ENCODE data around the gene FRMD4A.
"Not testable (repeated sequence)": the region's sequence is repeated elsewhere in the genome, so short reads cannot be mapped to it uniquely, and the experiment has no call there.

Gene FRMD4A

GRCh38 chr10:13840036-13840435, 490.7 kb downstream of the FRMD4A start:
- Histone ChIP-seq H3K36me3 (ENCODE audit: control insufficient read depth, insufficient read depth, low read length) (no peaks in the 10 kb centered on the region), H3K27me3 (ENCODE audit: control insufficient read depth, insufficient read depth, low read length, poor library complexity, severe bottlenecking) (no peaks in the 10 kb centered on the region), H3K9me3 (ENCODE audit: control insufficient read depth, low read length) (peaks cover 3% of the 10 kb centered on the region), H3K4me1 (ENCODE audit: control insufficient read depth, insufficient read depth, low read length) (peaks cover 7% of the 10 kb centered on the region), H3K4me3 (ENCODE audit: insufficient read depth, low read depth, low read length) (no peak overlapping the region), H3K27ac (ENCODE audit: insufficient read depth, low read depth, low read length, poor library complexity, severe bottlenecking) (no peak overlapping the region)
- WGBS, 2 experiments, result 86 to 97% methylated on average over 3 of the region's 3 CpGs

- 77 to 80% methylated on average over 9 of the region's 9 CpGs for WGBS, 2 experiments
- Histone ChIP-seq H3K27ac (ENCODE audit: insufficient read depth, low read depth, low read length, poor library complexity, severe bottlenecking) (no peak overlapping the region), H3K9me3 (ENCODE audit: control insufficient read depth, low read length) (peaks cover 3% of the 10 kb centered on the region), H3K4me3 (ENCODE audit: insufficient read depth, low read depth, low read length) (no peak overlapping the region), H3K27me3 (ENCODE audit: control insufficient read depth, insufficient read depth, low read length, poor library complexity, severe bottlenecking) (no peaks in the 10 kb centered on the region), H3K36me3 (ENCODE audit: control insufficient read depth, insufficient read depth, low read length) (no peaks in the 10 kb centered on the region), H3K4me1 (ENCODE audit: control insufficient read depth, insufficient read depth, low read length) (peaks cover 10% of the 10 kb centered on the region)
These were observed 491.2 kb downstream of the FRMD4A start for GRCh38 chr10:13839430-13839990.

GRCh38 chr10:13839030-13839429, 491.7 kb downstream of the FRMD4A start:
- Histone ChIP-seq H3K4me1 (ENCODE audit: control insufficient read depth, insufficient read depth, low read length) (peaks cover 15% of the 10 kb centered on the region), H3K27ac (ENCODE audit: insufficient read depth, low read depth, low read length, poor library complexity, severe bottlenecking) (no peak overlapping the region), H3K9me3 (ENCODE audit: control insufficient read depth, low read length) (peaks cover 3% of the 10 kb centered on the region), H3K4me3 (ENCODE audit: insufficient read depth, low read depth, low read length) (no peak overlapping the region), H3K36me3 (ENCODE audit: control insufficient read depth, insufficient read depth, low read length) (no peaks in the 10 kb centered on the region), H3K27me3 (ENCODE audit: control insufficient read depth, insufficient read depth, low read length, poor library complexity, severe bottlenecking) (no peaks in the 10 kb centered on the region)

GRCh38 chr10:13837966-13838365, 492.8 kb downstream of the FRMD4A start:
- Histone ChIP-seq H3K27me3 (ENCODE audit: control insufficient read depth, insufficient read depth, low read length, poor library complexity, severe bottlenecking) (no peaks in the 10 kb centered on the region), H3K27ac (ENCODE audit: insufficient read depth, low read depth, low read length, poor library complexity, severe bottlenecking) (no peak overlapping the region), H3K4me3 (ENCODE audit: insufficient read depth, low read depth, low read length) (no peak overlapping the region), H3K4me1 (ENCODE audit: control insufficient read depth, insufficient read depth, low read length) (peaks cover 19% of the 10 kb centered on the region), H3K9me3 (ENCODE audit: control insufficient read depth, low read length) (peaks cover 3% of the 10 kb centered on the region), H3K36me3 (ENCODE audit: control insufficient read depth, insufficient read depth, low read length) (no peaks in the 10 kb centered on the region)
- WGBS, 2 experiments, result 94 to 96% methylated on average over 3 of the region's 3 CpGs

GRCh38 chr10:13834581-13835286, 496.0 kb downstream of the FRMD4A start:
- H3K4me1 ChIP-seq (ENCODE audit: control insufficient read depth, insufficient read depth, low read length), result peaks cover 18% of the 10 kb centered on the region
- no peaks in the 10 kb centered on the region for H3K9me3 ChIP-seq (ENCODE audit: control insufficient read depth, low read length)
- WGBS, 2 experiments, result 47 to 53% methylated on average over 13 to 16 of the region's 16 CpGs
- no peaks in the 10 kb centered on the region for H3K36me3 ChIP-seq (ENCODE audit: control insufficient read depth, insufficient read depth, low read length)
- no peaks in the 10 kb centered on the region for H3K27me3 ChIP-seq (ENCODE audit: control insufficient read depth, insufficient read depth, low read length, poor library complexity, severe bottlenecking)
- no peak overlapping the region for H3K4me3 ChIP-seq (ENCODE audit: insufficient read depth, low read depth, low read length)
- H3K27ac ChIP-seq (ENCODE audit: insufficient read depth, low read depth, low read length, poor library complexity, severe bottlenecking), result no peak overlapping the region

GRCh38 chr10:13831711-13832141, 499.0 kb downstream of the FRMD4A start:
- peaks cover 15% of the 10 kb centered on the region for H3K4me1 ChIP-seq (ENCODE audit: control insufficient read depth, insufficient read depth, low read length)
- 42 to 52% methylated on average over 4 of the region's 4 CpGs for WGBS, 2 experiments
- H3K9me3 ChIP-seq (ENCODE audit: control insufficient read depth, low read length), result no peaks in the 10 kb centered on the region
- H3K36me3 ChIP-seq (ENCODE audit: control insufficient read depth, insufficient read depth, low read length), result no peaks in the 10 kb centered on the region
- no peak overlapping the region for H3K27ac ChIP-seq (ENCODE audit: insufficient read depth, low read depth, low read length, poor library complexity, severe bottlenecking)
- H3K27me3 ChIP-seq (ENCODE audit: control insufficient read depth, insufficient read depth, low read length, poor library complexity, severe bottlenecking), result no peaks in the 10 kb centered on the region
- H3K4me3 ChIP-seq (ENCODE audit: insufficient read depth, low read depth, low read length), result no peak overlapping the region

- H3K4me3 ChIP-seq (ENCODE audit: insufficient read depth, low read depth, low read length), result no peak overlapping the region
- 87 to 93% methylated on average over 4 of the region's 4 CpGs for WGBS, 2 experiments
- no peaks in the 10 kb centered on the region for H3K9me3 ChIP-seq (ENCODE audit: control insufficient read depth, low read length)
- no peak overlapping the region for H3K27ac ChIP-seq (ENCODE audit: insufficient read depth, low read depth, low read length, poor library complexity, severe bottlenecking)
- no peaks in the 10 kb centered on the region for H3K36me3 ChIP-seq (ENCODE audit: control insufficient read depth, insufficient read depth, low read length)
- no peaks in the 10 kb centered on the region for H3K27me3 ChIP-seq (ENCODE audit: control insufficient read depth, insufficient read depth, low read length, poor library complexity, severe bottlenecking)
- peaks cover 15% of the 10 kb centered on the region for H3K4me1 ChIP-seq (ENCODE audit: control insufficient read depth, insufficient read depth, low read length)
These were observed 500.3 kb downstream of the FRMD4A start for GRCh38 chr10:13830385-13830784.

- Histone ChIP-seq H3K9me3 (ENCODE audit: control insufficient read depth, low read length) (no peaks in the 10 kb centered on the region), H3K27me3 (ENCODE audit: control insufficient read depth, insufficient read depth, low read length, poor library complexity, severe bottlenecking) (no peaks in the 10 kb centered on the region), H3K4me1 (ENCODE audit: control insufficient read depth, insufficient read depth, low read length) (peaks cover 15% of the 10 kb centered on the region), H3K27ac (ENCODE audit: insufficient read depth, low read depth, low read length, poor library complexity, severe bottlenecking) (no peak overlapping the region), H3K36me3 (ENCODE audit: control insufficient read depth, insufficient read depth, low read length) (no peaks in the 10 kb centered on the region), H3K4me3 (ENCODE audit: insufficient read depth, low read depth, low read length) (no peak overlapping the region)
- 93 to 94% methylated on average over 5 of the region's 5 CpGs for WGBS, 2 experiments
These were observed 500.9 kb downstream of the FRMD4A start for GRCh38 chr10:13829790-13830189.

- H3K27me3 ChIP-seq (ENCODE audit: control insufficient read depth, insufficient read depth, low read length, poor library complexity, severe bottlenecking); H3K4me3 ChIP-seq (ENCODE audit: insufficient read depth, low read depth, low read length); H3K36me3 ChIP-seq (ENCODE audit: control insufficient read depth, insufficient read depth, low read length); H3K9me3 ChIP-seq (ENCODE audit: control insufficient read depth, low read length); H3K27ac ChIP-seq (ENCODE audit: insufficient read depth, low read depth, low read length, poor library complexity, severe bottlenecking); H3K4me1 ChIP-seq (ENCODE audit: control insufficient read depth, insufficient read depth, low read length): not testable (repeated sequence)
- 78 to 80% methylated on average over 5 to 6 of the region's 6 CpGs for WGBS, 2 experiments
These were observed 502.4 kb downstream of the FRMD4A start for GRCh38 chr10:13828284-13828683.

GRCh38 chr10:13827076-13827797, 503.5 kb downstream of the FRMD4A start:
- Histone ChIP-seq H3K27me3 (ENCODE audit: control insufficient read depth, insufficient read depth, low read length, poor library complexity, severe bottlenecking) (no peaks in the 10 kb centered on the region), H3K9me3 (ENCODE audit: control insufficient read depth, low read length) (no peaks in the 10 kb centered on the region), H3K36me3 (ENCODE audit: control insufficient read depth, insufficient read depth, low read length) (no peaks in the 10 kb centered on the region), H3K4me3 (ENCODE audit: insufficient read depth, low read depth, low read length) (no peak overlapping the region), H3K4me1 (ENCODE audit: control insufficient read depth, insufficient read depth, low read length) (peaks cover 15% of the 10 kb centered on the region), H3K27ac (ENCODE audit: insufficient read depth, low read depth, low read length, poor library complexity, severe bottlenecking) (no peak overlapping the region)
- WGBS, 2 experiments, result 84% methylated on average over 18 of the region's 18 CpGs
